ENCODE results near the gene CELA3A. TPM values are rescaled to one million over a fixed set of nuclear protein-coding genes. Genes with fewer than 3 reads are reported as not detected.
A peak's percentile ranks its signal among the peaks of the same experiment; 100 is the strongest.

Gene CELA3A
- total and polyA plus RNA-seq, 2 of the 8 experiments (the other 6 are each of a cell fraction or from before 2014, with no cell fraction given): not detected

GRCh38 chr1:21963477-21964217, 37.8 kb upstream of the CELA3A start:
- no peak overlapping the region for H3K27ac ChIP-seq (ENCODE audit: low read depth, low read length)
- no peak overlapping the region for H3K23ac ChIP-seq (ENCODE audit: insufficient read length)
- peaks cover 0 to 6% (median 4%) of the 10 kb centered on the region in 4 experiments; a peak in 6 of 7 replicates for H3K4me1 ChIP-seq (replicated peaks in 1 of 4; ENCODE audit: control insufficient read depth in 3 of 4, insufficient read depth in 4 of 4, low read length in 3 of 4)
- CTCF ChIA-PET (ENCODE audit: partially characterized antibody): interaction anchor here (0.6 to 4.6 kb wide), 33 partner anchors 8 to 302 kb away, joined by 3 to 22 read pairs (median 5); partner anchors contain the start of gene HSPG2
- DNase-seq (ENCODE audit: low read depth in 1 of 2, low spot score in 2 of 2): peak; percentile 73 to 99
- H4K20me1 ChIP-seq (replicated peaks in 1 of 2; ENCODE audit: control insufficient read depth in 1 of 2, insufficient read depth in 2 of 2, low read length in 2 of 2): no peaks in the 10 kb centered on the region
- H3K36me3 ChIP-seq (ENCODE audit: control insufficient read depth in 2 of 4, insufficient read depth in 4 of 4, low read length in 3 of 4): no peaks in the 10 kb centered on the region
- no peak overlapping the region for H3K18ac ChIP-seq (ENCODE audit: extremely low read depth, low read length)
- H2AK5ac ChIP-seq (ENCODE audit: low read depth, low read length): no peak overlapping the region
- no peak overlapping the region for H2BK15ac ChIP-seq (ENCODE audit: low read length)
- no peaks in the 10 kb centered on the region for H3K79me2 ChIP-seq (ENCODE audit: control insufficient read depth in 1 of 2, insufficient read depth in 2 of 2, low read length in 2 of 2)
- H3K56ac ChIP-seq (replicated peaks; ENCODE audit: insufficient read length, low read depth, low read length): no peak overlapping the region
- FAIRE-seq: peak; percentile 42
- no peak overlapping the region for H3K4ac ChIP-seq (replicated peaks; ENCODE audit: insufficient read length, low read depth, low read length)
- POLR2A ChIA-PET (ENCODE audit: partially characterized antibody): interaction anchor here (0.8 to 2.2 kb wide), 4 partner anchors 17 to 200 kb away, joined by 3 to 7 read pairs (median 3); no protein-coding TSS in a partner anchor
- H3K23me2 ChIP-seq (ENCODE audit: low read depth, low read length): no peaks in the 10 kb centered on the region
- no peaks in the 10 kb centered on the region for H3K79me1 ChIP-seq (ENCODE audit: low read depth, low read length)
- H2BK20ac ChIP-seq (ENCODE audit: low read length): no peak overlapping the region
- no peaks in the 10 kb centered on the region for H3K27me3 ChIP-seq (replicated peaks in 1 of 4; ENCODE audit: control insufficient read depth in 3 of 4, extremely low read depth in 1 of 4, insufficient read depth in 3 of 4, low read length in 3 of 4)
- no peak overlapping the region for H4K8ac ChIP-seq (ENCODE audit: extremely low read depth, insufficient read depth, low read length)
- H3K4me3 ChIP-seq (ENCODE audit: extremely low read depth in 1 of 4, insufficient read depth in 2 of 4, low read depth in 3 of 4, low read length in 4 of 4): peak overlapping the region in 1 of 4 experiments; percentile 15; a peak in 1 of 8 replicates
- H3K4me2 ChIP-seq (ENCODE audit: insufficient read depth in 1 of 2, low read depth in 2 of 2, low read length in 2 of 2): peak overlapping the region in 1 of 2 experiments; percentile 38; a peak in 2 of 4 replicates
- no peak overlapping the region for H4K91ac ChIP-seq (replicated peaks; ENCODE audit: insufficient read length, low read length)
- no peak overlapping the region for H4K5ac ChIP-seq (ENCODE audit: insufficient read length, low read depth, low read length)
- H2BK5ac ChIP-seq (ENCODE audit: low read depth, low read length): no peak overlapping the region
- H3K14ac ChIP-seq (ENCODE audit: insufficient read length): no peak overlapping the region
- peak overlapping the region; percentile 11; the same call in 1 of the 2 replicates for H2AFZ ChIP-seq (ENCODE audit: low read length)
- no peak overlapping the region for H2BK120ac ChIP-seq (replicated peaks; ENCODE audit: low read depth, low read length)
- 39% methylated on average over 11 of the region's 11 CpGs; no CpG with 5 or more reads in 1 of the 2 experiments for WGBS, 2 experiments (ENCODE audit: extremely low coverage in 1 of 2, insufficient coverage in 1 of 2, insufficient read length in 1 of 2, insufficient replicate concordance in 2 of 2, low coverage in 1 of 2, low lambda C conversion rate in 2 of 2, missing lambda C conversion rate in 1 of 2)
- no peaks in the 10 kb centered on the region for H3K9me3 ChIP-seq (ENCODE audit: insufficient read depth in 2 of 2, low read depth in 1 of 2, low read length in 1 of 2)
- no peak overlapping the region for H3K9ac ChIP-seq (replicated peaks in 1 of 4; ENCODE audit: extremely low read depth in 1 of 4, low read depth in 3 of 4, low read length in 3 of 4)
- no peak overlapping the region for H2BK12ac ChIP-seq (ENCODE audit: low read depth, low read length)
- TF ChIP-seq JUND (IDR thresholded peaks at IDR 0.05; ENCODE audit: low read length) (0 out of 2 replicates have a peak, but pooled peaks have one; percentile 18), CREB1 (IDR thresholded peaks at IDR 0.05) (peak; percentile 25; the same call in 1 of the 2 replicates), TCF12 (IDR thresholded peaks at IDR 0.05; ENCODE audit: low read depth, low read length) (peak; percentile 74; the same call in 1 of the 2 replicates), SIN3A (conservative IDR thresholded peaks at IDR 0.05 in 1 of 2, IDR thresholded peaks at IDR 0.05 in 1 of 2; ENCODE audit: low read depth in 1 of 2, low read length in 2 of 2) (peak in 1 of 2 experiments; percentile 59; a peak in 1 of 4 replicates), GABPA (IDR thresholded peaks at IDR 0.05; ENCODE audit: borderline replicate concordance, insufficient read depth, low read length) (no peak; the same call in 1 of the 2 replicates), CBX5 (IDR thresholded peaks at IDR 0.05; ENCODE audit: low read depth, low read length) (no peak), RFX5 (IDR thresholded peaks at IDR 0.05; ENCODE audit: borderline replicate concordance, low read depth, low read length) (peak; percentile 25; the same call in 1 of the 2 replicates)
- TF ChIP-seq, protein P1, sequence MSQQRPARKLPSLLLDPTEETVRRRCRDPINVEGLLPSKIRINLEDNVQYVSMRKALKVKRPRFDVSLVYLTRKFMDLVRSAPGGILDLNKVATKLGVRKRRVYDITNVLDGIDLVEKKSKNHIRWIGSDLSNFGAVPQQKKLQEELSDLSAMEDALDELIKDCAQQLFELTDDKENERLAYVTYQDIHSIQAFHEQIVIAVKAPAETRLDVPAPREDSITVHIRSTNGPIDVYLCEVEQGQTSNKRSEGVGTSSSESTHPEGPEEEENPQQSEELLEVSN (IDR thresholded peaks at IDR 0.05): no peak
- TF ChIP-seq, protein P2, sequence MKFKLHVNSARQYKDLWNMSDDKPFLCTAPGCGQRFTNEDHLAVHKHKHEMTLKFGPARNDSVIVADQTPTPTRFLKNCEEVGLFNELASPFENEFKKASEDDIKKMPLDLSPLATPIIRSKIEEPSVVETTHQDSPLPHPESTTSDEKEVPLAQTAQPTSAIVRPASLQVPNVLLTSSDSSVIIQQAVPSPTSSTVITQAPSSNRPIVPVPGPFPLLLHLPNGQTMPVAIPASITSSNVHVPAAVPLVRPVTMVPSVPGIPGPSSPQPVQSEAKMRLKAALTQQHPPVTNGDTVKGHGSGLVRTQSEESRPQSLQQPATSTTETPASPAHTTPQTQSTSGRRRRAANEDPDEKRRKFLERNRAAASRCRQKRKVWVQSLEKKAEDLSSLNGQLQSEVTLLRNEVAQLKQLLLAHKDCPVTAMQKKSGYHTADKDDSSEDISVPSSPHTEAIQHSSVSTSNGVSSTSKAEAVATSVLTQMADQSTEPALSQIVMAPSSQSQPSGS (IDR thresholded peaks at IDR 0.05; ENCODE audit: low read length): 0 out of 2 replicates have a peak, but pooled peaks have one; percentile 54
